ENCODE data around the gene DHX16. TPM values are rescaled to one million over a fixed set of nuclear protein-coding genes. Genes with fewer than 3 reads are reported as not detected.
A peak's percentile ranks its signal among the peaks of the same experiment; 100 is the strongest.

DHX16 gene
- total RNA-seq, 1 donor from 2014 or later, result 38.4 TPM

DNA sequence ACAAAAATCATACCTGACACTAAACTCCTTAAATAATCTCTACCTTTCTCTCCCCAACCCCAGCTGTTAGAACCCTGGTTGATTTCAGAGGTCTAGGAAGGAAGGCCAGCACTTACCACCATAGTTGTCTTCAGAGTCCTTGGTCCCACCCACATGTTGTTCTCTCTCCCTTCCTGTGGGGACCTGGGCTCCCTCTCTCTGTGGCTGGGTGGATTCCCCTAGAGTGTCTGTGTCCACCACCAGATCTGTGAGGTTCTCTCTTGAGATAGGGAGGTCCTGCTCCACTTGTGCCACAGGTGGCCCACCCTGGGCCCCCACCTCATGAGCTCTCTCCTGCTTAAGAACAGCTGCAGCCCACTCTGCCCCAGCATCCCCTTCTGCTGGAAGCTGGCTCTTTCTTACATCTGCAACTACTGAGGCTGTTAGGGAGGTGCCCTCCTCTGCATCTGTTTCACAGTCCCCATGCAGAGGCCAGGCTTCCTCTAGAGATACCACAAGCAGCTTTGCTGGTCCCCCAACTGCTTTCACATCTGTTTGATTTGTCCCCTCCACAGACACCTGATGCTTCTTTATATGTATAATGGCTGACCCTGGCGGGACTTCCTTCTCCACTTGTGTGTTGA, 39.1 kb upstream of the DHX16 start:
- H3K4me3 ChIP-seq (ENCODE audit: low read depth, low read length), result no peak overlapping the region
- no peak for FAIRE-seq
- H3K27me3 ChIP-seq (ENCODE audit: control insufficient read depth, insufficient read depth, low read length), result no peaks in the 10 kb centered on the region
- H3K36me3 ChIP-seq (ENCODE audit: control insufficient read depth, insufficient read depth, low read length), result no peaks in the 10 kb centered on the region
- TF ChIP-seq, protein P1, sequence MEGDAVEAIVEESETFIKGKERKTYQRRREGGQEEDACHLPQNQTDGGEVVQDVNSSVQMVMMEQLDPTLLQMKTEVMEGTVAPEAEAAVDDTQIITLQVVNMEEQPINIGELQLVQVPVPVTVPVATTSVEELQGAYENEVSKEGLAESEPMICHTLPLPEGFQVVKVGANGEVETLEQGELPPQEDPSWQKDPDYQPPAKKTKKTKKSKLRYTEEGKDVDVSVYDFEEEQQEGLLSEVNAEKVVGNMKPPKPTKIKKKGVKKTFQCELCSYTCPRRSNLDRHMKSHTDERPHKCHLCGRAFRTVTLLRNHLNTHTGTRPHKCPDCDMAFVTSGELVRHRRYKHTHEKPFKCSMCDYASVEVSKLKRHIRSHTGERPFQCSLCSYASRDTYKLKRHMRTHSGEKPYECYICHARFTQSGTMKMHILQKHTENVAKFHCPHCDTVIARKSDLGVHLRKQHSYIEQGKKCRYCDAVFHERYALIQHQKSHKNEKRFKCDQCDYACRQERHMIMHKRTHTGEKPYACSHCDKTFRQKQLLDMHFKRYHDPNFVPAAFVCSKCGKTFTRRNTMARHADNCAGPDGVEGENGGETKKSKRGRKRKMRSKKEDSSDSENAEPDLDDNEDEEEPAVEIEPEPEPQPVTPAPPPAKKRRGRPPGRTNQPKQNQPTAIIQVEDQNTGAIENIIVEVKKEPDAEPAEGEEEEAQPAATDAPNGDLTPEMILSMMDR (IDR thresholded peaks at IDR 0.05; ENCODE audit: insufficient read depth, low read length, severe bottlenecking), result no peak
- no peak for DNase-seq (ENCODE audit: low read depth)

DNA sequence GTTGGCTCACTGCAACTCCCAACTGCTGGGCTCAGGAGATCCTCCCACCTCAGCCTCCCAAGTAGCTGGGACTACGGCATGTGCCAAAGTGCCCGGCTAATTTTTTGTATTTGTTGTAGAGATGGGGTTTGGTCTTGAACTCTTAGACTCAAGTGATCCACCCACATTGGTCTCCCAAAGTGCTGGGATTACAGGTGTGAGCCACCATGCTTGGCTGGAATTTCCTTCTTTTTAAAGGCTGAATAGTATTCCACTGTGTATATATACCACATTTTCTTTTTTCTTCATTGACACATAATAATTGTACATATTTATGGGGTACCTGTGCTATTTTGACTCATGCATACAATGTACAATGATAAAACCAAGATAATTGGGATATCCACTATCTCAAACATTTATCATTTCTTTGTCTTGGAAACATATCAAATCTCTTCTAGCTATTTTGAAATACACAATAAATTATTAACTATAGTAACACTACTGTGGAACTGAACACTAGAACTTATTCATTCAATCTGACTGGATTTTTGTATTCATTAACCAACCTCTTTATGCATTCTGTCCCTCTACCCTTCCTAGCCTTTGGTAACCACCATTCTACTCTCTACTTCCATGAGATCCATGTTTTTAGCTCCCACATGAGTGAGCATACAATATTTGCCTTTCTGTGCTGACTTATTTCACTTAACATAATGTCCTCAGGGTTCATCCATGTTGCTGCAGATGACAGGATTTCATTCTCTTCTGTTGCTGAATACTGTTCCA, 36.5 kb upstream of the DHX16 start:
- TF ChIP-seq, protein P1 (IDR thresholded peaks at IDR 0.05; ENCODE audit: insufficient read depth, low read length, severe bottlenecking), result no peak
- DNase-seq (ENCODE audit: low read depth), result no peak
- Histone ChIP-seq H3K36me3 (ENCODE audit: control insufficient read depth, insufficient read depth, low read length) (peaks cover 4% of the 10 kb centered on the region), H3K27me3 (ENCODE audit: control insufficient read depth, insufficient read depth, low read length) (no peaks in the 10 kb centered on the region), H3K4me3 (ENCODE audit: low read depth, low read length) (no peak overlapping the region)
- FAIRE-seq, result no peak

DNA sequence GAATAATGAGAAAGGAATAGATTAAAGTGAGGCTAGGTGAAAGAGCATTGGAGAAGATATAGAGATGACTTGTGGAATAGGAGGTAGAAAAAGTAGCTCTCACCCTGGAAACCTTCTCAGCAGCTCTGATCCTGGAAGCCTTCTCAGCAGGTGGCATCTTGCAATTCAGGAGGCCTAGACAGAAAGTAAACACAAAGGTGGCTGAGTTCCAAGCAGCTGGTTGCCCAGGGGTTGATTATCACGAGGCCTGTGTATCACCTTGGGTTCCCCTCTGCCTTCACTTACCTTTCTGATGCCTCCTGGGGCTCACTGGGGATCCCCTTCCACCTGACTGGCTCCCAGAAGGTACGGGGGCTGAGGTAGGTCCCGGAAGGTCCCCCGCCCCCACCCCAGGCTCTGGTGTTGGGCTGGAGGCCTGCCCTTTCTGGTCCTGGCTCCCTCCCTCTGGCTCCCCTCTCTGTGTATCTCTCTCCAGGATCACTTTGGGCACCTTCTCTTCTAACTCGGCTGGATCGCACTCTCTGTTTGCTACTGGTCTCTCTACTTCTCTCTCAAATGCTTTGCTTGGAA, 34.6 kb upstream of the DHX16 start:
- TF ChIP-seq, protein P1 (IDR thresholded peaks at IDR 0.05; ENCODE audit: insufficient read depth, low read length, severe bottlenecking), result no peak
- FAIRE-seq (peak; percentile 66), DNase-seq (ENCODE audit: low read depth) (peak; percentile 46)
- Histone ChIP-seq H3K27me3 (ENCODE audit: control insufficient read depth, insufficient read depth, low read length) (no peaks in the 10 kb centered on the region), H3K4me3 (ENCODE audit: low read depth, low read length) (no peak overlapping the region), H3K36me3 (ENCODE audit: control insufficient read depth, insufficient read depth, low read length) (peaks cover 6% of the 10 kb centered on the region)

DNA sequence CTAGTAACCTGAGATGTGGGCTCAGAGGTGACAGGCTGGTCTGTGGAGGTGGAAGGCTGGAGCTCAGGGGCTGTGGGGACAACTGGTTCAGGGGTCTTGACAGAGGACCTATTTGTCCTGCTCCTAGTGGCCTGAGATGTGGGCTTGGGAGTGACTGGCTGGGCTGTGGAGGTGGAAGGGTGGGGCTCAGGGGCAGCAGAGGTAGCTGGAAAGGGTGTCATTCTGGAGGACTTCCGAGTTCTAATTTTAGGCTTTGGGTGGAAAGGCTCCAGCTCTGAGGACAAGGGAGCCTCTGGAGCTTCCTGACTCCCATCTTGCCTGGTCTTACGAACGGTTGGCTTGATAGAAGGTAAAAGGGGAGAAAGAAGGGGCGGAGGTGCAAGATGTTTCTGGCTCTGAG, 32.8 kb upstream of the DHX16 start:
- no peak overlapping the region for H3K4me3 ChIP-seq (ENCODE audit: low read depth, low read length)
- no peak for DNase-seq (ENCODE audit: low read depth)
- FAIRE-seq, result no peak
- H3K27me3 ChIP-seq (ENCODE audit: control insufficient read depth, insufficient read depth, low read length), result no peaks in the 10 kb centered on the region
- peaks cover 6% of the 10 kb centered on the region for H3K36me3 ChIP-seq (ENCODE audit: control insufficient read depth, insufficient read depth, low read length)
- TF ChIP-seq, protein P1 (IDR thresholded peaks at IDR 0.05; ENCODE audit: insufficient read depth, low read length, severe bottlenecking), result no peak

DNA sequence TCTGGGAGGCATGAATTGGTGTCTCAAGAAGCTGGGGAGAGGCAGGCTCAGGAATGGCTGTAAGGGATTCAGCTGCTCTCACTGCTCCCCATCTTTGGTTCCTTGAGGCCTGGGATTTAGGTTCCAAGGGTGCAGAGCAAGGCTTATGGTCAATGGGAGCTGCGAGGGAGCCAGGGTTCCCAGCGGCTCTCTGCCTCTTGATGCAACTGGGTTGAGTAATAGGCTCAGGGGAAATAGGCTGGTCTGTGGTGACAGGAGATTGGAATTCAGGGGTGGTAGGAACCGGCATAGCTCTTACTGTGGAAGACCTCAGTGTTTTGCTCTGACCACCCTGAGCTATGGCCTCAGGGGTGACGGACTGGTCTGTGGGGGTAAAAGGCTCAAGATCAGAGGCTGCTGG, 31.0 kb upstream of the DHX16 start:
- FAIRE-seq (no peak), DNase-seq (ENCODE audit: low read depth) (no peak)
- Histone ChIP-seq H3K4me3 (ENCODE audit: low read depth, low read length) (no peak overlapping the region), H3K36me3 (ENCODE audit: control insufficient read depth, insufficient read depth, low read length) (peaks cover 7% of the 10 kb centered on the region), H3K27me3 (ENCODE audit: control insufficient read depth, insufficient read depth, low read length) (no peaks in the 10 kb centered on the region)
- TF ChIP-seq, protein P1 (IDR thresholded peaks at IDR 0.05; ENCODE audit: insufficient read depth, low read length, severe bottlenecking), result no peak
